ENCODE measurements around the gene TFAM.

DNA sequence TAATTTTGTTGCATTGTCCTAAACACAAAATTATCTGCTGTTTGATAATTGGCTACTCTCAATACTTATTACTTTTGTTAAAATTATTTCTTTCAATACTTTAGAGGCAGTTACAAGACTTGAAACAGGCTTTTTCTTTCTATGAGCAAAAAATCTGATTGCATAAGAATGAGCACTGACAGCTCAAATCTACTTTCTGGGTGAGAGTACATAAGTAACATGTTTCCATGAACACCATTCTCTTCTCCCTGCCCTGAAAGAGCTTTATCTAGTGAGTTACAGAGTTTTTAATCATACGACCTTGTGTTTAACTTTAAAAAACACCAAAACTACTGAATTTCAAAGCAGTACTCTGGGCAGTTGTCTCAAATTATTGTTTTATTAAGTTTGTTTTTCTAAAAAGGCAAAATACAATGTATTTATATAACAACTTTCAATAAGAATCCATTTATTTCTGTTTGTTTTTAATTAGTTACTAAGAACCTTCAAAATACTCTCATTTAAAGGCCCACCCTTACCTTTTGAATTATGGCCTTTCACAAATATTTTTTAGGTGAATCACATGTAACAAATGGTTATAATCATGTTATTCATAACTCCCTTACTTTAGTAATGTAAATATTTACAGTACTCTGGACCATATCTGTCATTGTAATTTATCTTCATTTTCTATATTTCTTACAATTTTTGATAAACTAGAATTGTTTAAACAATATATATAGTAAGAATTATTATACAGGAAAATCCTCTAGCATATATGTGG is 23.0 kb upstream of the TFAM start:
- TF ChIP-seq MYBL2 (CRISPR knock-in tag; IDR thresholded peaks at IDR 0.05) (no peak), NR2C2 (CRISPR knock-in tag; IDR thresholded peaks at IDR 0.05) (no peak), NR3C1 (CRISPR knock-in tag; conservative IDR thresholded peaks at IDR 0.05; ENCODE audit: low read depth) (no peak)
- TF ChIP-seq, protein P1, sequence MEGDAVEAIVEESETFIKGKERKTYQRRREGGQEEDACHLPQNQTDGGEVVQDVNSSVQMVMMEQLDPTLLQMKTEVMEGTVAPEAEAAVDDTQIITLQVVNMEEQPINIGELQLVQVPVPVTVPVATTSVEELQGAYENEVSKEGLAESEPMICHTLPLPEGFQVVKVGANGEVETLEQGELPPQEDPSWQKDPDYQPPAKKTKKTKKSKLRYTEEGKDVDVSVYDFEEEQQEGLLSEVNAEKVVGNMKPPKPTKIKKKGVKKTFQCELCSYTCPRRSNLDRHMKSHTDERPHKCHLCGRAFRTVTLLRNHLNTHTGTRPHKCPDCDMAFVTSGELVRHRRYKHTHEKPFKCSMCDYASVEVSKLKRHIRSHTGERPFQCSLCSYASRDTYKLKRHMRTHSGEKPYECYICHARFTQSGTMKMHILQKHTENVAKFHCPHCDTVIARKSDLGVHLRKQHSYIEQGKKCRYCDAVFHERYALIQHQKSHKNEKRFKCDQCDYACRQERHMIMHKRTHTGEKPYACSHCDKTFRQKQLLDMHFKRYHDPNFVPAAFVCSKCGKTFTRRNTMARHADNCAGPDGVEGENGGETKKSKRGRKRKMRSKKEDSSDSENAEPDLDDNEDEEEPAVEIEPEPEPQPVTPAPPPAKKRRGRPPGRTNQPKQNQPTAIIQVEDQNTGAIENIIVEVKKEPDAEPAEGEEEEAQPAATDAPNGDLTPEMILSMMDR (IDR thresholded peaks at IDR 0.05) = no peak
- TF ChIP-seq, protein P2, sequence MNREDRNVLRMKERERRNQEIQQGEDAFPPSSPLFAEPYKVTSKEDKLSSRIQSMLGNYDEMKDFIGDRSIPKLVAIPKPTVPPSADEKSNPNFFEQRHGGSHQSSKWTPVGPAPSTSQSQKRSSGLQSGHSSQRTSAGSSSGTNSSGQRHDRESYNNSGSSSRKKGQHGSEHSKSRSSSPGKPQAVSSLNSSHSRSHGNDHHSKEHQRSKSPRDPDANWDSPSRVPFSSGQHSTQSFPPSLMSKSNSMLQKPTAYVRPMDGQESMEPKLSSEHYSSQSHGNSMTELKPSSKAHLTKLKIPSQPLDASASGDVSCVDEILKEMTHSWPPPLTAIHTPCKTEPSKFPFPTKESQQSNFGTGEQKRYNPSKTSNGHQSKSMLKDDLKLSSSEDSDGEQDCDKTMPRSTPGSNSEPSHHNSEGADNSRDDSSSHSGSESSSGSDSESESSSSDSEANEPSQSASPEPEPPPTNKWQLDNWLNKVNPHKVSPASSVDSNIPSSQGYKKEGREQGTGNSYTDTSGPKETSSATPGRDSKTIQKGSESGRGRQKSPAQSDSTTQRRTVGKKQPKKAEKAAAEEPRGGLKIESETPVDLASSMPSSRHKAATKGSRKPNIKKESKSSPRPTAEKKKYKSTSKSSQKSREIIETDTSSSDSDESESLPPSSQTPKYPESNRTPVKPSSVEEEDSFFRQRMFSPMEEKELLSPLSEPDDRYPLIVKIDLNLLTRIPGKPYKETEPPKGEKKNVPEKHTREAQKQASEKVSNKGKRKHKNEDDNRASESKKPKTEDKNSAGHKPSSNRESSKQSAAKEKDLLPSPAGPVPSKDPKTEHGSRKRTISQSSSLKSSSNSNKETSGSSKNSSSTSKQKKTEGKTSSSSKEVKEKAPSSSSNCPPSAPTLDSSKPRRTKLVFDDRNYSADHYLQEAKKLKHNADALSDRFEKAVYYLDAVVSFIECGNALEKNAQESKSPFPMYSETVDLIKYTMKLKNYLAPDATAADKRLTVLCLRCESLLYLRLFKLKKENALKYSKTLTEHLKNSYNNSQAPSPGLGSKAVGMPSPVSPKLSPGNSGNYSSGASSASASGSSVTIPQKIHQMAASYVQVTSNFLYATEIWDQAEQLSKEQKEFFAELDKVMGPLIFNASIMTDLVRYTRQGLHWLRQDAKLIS (CRISPR knock-in tag; IDR thresholded peaks at IDR 0.05; ENCODE audit: borderline replicate concordance) = no peak
- TF ChIP-seq, protein P3, sequence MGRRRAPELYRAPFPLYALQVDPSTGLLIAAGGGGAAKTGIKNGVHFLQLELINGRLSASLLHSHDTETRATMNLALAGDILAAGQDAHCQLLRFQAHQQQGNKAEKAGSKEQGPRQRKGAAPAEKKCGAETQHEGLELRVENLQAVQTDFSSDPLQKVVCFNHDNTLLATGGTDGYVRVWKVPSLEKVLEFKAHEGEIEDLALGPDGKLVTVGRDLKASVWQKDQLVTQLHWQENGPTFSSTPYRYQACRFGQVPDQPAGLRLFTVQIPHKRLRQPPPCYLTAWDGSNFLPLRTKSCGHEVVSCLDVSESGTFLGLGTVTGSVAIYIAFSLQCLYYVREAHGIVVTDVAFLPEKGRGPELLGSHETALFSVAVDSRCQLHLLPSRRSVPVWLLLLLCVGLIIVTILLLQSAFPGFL (CRISPR knock-in tag; IDR thresholded peaks at IDR 0.05; ENCODE audit: borderline replicate concordance) = no peak
- TF ChIP-seq, protein P4, sequence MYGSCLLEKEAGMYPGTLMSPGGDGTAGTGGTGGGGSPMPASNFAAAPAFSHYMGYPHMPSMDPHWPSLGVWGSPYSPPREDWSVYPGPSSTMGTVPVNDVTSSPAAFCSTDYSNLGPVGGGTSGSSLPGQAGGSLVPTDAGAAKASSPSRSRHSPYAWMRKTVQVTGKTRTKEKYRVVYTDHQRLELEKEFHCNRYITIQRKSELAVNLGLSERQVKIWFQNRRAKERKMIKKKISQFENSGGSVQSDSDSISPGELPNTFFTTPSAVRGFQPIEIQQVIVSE (CRISPR knock-in tag; IDR thresholded peaks at IDR 0.05; ENCODE audit: borderline replicate concordance) = no peak
- TF ChIP-seq, protein P5, sequence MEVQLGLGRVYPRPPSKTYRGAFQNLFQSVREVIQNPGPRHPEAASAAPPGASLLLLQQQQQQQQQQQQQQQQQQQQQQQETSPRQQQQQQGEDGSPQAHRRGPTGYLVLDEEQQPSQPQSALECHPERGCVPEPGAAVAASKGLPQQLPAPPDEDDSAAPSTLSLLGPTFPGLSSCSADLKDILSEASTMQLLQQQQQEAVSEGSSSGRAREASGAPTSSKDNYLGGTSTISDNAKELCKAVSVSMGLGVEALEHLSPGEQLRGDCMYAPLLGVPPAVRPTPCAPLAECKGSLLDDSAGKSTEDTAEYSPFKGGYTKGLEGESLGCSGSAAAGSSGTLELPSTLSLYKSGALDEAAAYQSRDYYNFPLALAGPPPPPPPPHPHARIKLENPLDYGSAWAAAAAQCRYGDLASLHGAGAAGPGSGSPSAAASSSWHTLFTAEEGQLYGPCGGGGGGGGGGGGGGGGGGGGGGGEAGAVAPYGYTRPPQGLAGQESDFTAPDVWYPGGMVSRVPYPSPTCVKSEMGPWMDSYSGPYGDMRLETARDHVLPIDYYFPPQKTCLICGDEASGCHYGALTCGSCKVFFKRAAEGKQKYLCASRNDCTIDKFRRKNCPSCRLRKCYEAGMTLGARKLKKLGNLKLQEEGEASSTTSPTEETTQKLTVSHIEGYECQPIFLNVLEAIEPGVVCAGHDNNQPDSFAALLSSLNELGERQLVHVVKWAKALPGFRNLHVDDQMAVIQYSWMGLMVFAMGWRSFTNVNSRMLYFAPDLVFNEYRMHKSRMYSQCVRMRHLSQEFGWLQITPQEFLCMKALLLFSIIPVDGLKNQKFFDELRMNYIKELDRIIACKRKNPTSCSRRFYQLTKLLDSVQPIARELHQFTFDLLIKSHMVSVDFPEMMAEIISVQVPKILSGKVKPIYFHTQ (CRISPR knock-in tag; IDR thresholded peaks at IDR 0.05) = no peak
- TF ChIP-seq, protein P6, sequence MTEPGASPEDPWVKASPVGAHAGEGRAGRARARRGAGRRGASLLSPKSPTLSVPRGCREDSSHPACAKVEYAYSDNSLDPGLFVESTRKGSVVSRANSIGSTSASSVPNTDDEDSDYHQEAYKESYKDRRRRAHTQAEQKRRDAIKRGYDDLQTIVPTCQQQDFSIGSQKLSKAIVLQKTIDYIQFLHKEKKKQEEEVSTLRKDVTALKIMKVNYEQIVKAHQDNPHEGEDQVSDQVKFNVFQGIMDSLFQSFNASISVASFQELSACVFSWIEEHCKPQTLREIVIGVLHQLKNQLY (CRISPR knock-in tag; IDR thresholded peaks at IDR 0.05) = no peak
- TF ChIP-seq, protein P7, sequence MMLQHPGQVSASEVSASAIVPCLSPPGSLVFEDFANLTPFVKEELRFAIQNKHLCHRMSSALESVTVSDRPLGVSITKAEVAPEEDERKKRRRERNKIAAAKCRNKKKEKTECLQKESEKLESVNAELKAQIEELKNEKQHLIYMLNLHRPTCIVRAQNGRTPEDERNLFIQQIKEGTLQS (CRISPR knock-in tag; conservative IDR thresholded peaks at IDR 0.05) = no peak
- TF ChIP-seq, protein P8, sequence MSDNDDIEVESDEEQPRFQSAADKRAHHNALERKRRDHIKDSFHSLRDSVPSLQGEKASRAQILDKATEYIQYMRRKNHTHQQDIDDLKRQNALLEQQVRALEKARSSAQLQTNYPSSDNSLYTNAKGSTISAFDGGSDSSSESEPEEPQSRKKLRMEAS (CRISPR knock-in tag; IDR thresholded peaks at IDR 0.05) = no peak

All from WTC11 (cell line).